GM03348 (cell line): ENCODE data around the gene ENPP3.

Experiments
- DNase-seq: peaks from one replicate; pipeline ENCODE4 v3.0.0; 2012; ENCODE audit warnings: low spot score

The ENPP3 gene

DNA sequence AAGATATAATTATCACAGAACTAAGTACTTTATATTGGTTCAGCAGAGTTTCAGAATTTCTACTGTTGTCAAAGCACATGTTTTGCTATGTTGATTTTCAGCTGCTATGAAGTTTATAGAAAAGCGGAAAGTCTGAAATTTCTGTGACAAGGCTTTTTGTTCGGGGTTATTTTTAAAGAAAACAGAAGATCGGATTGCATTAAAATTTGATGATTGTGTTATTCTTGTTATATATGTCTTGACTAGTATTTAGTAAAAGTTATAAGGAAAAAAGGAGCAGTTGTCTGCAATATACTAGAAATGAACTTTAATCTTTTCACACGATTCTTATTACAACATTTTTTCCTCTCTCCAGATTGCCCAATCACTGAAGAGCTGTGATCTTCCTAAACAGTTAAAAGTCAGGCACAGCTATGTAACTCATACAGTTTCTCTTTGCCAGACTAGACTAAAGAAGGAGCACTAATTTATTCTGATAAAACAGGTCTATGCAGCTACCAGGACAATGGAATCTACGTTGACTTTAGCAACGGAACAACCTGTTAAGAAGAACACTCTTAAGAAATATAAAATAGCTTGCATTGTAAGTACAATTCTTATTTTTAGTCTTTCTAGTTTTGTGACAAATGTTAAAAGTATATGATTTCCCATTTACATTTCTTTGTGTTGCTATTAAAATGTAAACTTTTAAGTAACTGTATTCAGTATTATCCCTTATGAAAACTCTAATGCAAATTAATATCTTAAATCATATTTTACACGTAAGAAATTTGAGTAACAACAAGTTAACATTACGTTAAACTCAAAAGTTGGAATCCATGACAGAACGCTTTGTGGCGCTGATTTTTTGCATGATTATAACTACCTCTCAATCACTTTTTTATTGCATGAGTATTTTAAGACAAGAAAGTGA is at the start of gene ENPP3:
TSS of gene ENPP3 (plus strand) at position 423 of the 913 bp plus-strand sequence. CDS start at position 506, 83 bp downstream.
- DNase-seq, result peak; percentile 31

DNA sequence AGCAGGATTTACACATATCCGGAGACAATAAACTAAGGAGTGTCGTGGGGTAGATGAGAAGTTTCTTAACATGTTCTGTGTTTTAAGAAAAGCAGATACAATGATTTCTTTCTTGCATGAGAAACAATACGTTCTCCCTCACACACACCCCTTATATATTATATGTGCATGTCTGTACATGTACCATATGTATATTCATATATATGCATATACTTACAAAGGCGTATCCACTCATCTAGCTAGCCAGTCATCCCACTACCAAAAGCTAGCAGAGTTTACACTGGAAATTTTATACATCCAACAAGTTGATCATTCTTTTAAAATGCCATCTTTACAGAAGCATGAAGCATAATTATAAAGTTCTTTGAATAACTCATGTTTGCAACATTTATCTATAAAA is 49.2 kb upstream of the ENPP3 start:
- no peak for DNase-seq

DNA sequence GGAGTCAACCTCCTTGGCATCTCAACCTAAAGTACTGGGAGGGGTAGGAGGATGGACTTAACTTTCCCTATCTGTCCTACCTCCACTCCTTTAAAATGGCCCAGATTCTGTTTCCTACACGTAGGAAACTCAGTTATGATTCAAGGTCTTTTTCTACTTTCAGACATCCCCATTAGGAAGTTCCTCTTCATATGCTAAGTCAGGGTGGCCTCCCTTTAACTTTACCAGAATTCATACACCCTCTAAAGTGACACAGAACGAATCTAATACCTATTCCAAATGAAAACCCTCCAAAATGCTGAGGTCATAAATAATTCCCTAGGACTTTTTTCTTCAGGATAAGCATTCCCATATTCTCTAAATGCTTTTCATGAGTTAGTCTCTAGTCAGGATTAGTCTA is 48.5 kb upstream of the ENPP3 start:
- no peak for DNase-seq

DNA sequence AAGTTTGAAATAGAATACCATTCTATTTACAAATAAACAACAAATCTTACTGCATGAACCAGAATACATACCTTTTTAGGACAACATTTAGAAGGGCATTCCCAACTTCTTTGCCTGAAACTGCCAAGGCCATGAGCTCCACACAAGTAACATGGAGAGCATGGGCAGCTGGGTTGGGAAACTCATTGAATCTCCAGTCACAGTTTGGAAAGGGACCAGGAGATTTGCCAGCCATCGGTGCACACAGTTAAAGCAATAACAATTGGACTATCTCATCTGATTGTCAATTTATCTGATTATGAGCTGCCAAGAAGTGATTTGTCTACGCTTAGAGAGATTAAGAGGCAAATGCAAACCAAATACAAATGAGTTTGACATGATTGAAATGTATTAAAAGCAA is 44.2 kb upstream of the ENPP3 start:
- DNase-seq, result no peak

DNA sequence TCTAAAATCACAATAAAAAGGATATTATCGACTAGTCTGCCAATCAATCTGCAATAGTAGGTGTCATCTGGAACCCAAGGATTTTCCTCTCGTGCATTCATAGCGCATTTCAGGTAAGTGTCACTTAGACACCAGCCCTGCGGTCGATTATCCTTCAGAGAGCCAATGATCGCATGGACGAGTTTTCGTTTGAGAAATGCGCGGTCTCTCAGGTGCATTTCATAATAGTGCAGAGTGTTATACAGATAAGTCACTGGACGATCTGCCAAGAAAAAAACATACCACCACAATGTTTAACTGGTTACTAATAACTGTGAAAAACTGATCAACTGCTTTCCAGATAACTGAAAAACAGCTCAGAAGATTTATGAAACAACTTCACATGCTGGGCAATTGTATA is 43.0 kb upstream of the ENPP3 start:
- no peak for DNase-seq

DNA sequence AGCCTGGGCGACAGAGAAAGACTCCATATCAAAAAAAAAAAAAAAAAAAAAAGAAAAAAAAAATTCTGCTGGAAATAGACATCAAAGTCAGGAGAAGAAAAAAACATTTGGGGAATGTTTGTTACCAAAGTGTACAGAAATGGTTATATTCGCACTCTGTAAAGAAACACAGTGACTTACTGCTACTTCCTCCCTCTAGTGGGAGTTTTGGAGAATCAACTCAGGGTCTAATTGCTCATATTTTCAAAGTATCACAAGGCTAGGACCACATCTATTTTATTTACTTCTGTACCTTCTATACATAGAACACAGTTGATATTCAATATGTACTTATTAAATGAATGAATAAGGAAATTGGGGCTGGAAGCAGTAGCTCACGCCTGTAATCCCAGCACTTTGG is 39.7 kb upstream of the ENPP3 start:
- DNase-seq, result peak; percentile 11

DNA sequence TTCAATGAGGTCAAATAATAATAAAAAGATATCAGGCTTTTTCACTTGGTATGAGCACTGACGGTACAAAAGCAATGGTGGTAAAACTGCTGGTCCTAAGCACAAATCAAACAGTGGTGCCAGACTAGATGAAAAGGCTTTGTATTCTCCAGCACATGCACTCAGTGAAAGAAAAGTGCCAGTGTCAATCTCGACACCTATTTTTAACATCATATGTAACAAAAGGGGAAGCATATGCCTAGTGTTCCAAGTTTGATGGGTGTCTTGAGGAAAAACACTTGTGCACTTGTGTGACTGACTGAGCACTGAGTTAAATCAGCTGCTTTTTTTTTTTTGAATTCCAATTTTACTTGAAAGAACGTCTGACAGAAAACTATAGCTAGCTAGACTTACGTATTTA is 36.4 kb upstream of the ENPP3 start:
- DNase-seq, result no peak

DNA sequence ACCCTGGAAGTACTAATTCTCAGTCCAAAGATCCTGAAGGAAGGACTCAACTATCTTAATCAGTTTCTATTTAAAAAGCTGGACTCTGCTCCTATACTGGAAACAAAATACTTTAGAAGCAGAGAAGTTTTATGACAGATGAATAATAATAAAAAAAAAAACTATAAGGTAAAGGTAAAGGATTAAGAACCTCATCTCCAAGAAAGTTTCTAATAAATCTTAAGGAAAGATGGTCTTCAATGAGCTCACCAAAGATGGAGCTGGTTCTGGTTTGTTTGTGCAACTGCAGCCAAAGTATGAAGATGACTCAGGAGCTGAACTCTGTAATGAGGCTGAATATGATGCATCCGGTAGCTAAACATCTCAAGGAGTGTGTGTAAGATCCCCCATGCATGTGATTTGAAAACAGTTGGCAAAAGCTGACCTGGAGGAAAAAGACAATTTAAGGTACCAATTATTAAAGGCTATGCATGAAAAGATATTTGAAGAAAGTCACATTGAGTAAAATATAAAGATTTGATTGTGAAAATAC is 34.3 kb upstream of the ENPP3 start:
- peak; percentile 72 for DNase-seq

DNA sequence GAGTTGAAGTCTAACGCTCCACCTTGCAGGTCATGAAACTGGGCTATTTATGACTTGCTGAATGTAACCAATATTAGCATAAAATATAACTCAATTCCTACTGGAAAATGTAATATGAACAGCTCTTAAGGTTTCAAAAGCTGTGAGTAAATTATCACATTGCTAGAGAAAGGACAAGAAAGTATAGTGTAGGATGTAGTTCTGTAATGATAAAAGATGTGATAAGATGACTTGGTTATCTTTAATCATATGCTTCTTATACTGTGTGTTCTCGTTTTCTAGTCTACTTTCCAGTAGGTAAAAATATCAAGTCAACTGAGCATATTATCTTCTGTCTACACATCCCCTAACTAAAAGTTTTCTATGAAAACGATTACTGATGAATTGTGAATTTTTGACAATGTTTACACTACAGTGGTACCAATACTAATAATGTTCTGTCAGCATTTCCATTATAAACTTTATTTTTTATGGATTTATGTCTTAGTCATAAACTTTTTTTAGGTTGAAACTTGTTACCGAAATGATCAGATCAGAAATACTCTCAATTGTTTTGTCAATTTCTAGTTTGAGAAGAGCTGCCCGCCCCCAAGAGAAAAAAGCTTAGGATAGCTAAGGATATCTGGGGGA is 23.7 kb upstream of the ENPP3 start:
- DNase-seq, result no peak

DNA sequence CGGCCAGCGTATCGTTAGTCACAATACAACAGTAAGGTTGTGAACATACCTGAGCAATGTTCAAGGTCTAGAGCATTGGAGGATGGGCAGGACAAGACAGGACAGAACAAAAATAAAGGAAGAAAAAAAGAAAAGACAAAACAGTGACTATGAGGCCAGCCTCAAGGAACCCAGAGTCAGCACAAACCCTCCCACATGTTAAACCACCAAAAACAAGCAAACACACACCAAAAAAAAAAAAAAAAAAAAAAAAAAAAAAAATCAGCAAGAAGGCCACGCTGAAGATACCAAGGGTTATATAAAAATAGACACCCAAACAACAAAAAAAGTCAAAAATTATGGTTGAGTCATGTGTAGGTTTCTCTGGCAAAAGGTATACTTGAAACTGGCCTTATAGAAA is 21.8 kb upstream of the ENPP3 start:
- DNase-seq, result no peak

DNA sequence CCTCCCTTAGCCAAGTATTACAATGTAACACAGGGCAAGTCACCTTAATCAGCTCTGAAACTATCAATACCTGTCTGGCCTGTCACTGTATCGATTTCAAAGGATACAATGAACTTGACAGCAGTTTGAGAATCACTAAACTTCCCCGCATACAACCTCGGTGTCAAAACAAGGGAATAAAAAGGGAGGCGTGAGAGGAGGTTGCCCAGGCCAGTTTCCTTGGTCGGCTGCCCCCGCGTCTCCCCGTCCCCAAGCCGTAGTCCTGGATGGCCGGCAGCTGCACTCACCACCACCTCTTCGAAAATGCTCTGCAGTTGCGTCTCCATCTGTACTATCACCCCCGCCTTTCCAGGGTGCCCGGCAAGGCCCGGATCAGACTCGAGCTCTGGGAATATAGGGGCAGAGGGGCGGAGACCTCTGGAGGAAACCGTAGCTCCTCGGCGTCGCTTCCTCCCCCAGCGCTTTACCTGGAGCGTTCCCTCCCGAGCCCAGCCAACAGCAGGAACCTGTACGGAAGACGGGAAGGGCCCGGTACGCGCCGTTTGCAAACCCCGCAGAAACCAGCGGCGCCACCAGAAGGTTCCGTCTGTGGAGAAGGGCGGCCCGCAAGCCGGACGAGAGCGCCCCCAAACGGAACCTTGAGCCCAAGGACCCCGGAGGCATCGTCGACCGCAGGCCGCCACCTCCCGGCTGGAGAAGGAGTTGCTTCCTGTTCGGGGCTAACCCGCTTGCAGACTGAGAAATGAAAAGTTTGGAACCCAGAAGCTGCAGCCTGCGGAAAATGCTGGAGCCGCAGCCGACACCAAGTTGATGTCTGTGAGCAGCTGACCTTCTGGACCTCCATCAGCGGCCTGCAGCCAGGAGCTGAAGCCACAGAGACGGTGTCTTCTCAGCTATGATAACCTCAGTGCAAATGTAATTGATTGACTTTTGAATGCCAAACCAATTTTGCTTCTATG is 9.1 kb upstream of the ENPP3 start, which contains the start of gene MED23:
TSS of gene MED23 (minus strand) at position 519 of the 959 bp plus-strand sequence. CDS start at position 326, 193 bp downstream.
- peak; percentile 96 for DNase-seq

DNA sequence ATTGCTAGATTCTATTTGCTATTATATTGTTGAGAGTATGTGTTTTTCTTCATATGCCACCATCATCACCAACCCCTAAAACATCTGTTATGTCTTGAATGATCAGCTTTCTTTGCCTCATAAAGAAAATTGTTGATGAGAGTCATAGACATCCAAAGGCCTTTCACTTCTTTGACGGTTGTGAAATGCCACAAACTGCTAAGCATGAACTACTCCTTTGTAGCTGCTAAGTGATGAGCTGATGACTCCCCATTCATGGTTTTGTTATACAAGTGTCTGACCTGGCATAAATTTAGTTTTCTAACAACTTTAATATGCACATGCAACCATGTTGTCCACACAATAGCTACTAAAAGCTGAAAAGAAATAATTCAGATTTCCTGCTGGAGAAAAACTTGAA is 8.4 kb upstream of the ENPP3 start:
- DNase-seq, result no peak

DNA sequence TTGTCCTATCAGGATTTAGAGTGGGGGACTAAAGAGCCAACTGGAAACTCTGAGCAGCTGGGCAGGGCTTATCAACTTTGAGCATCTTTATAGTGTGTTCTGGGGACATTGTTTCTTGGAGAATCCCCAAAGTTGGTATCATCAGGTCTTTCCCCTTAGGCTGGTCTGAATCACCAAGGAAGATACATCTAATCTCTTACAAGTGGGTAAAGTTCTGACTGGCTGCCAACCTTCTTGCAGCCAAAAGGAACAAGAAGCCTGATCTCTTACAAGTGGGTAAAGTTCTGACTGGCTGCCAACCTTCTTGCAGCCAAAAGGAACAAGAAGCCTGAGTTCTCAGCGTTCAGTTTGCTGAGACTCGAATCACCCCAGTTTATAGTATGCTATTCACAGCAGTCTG is 7.5 kb upstream of the ENPP3 start:
- no peak for DNase-seq

DNA sequence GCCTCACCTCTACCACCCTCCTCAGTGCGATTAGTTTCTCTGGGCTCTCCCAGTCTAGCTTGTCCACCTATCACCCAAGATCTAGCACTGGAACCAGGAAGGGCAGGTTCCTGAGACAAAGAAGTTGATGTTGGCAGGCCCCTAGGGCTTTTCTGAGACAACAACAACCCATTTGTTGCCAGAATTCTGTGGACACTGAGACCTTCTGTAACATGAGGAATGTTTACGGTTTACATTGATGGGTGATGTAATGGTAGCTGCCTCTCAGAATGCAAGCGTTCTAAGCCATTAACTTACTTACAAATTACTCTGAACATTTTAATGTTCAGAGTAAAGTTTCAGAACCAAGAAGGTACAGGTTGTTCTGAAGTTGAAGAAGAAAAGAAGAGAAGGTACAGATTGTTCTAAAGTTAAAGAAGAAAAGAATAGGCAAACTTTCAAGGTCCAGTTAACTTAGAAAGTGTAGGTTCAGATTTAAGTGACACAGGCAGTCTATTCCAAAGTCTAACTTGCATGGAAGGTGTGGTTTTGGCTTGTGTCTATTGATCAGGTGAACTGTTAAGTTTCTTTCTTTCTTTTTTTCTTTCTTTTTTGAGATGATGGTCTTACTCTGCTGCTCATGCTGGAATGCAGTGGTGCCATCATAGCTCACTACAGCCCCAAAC is 5.3 kb upstream of the ENPP3 start:
- DNase-seq, result no peak

DNA sequence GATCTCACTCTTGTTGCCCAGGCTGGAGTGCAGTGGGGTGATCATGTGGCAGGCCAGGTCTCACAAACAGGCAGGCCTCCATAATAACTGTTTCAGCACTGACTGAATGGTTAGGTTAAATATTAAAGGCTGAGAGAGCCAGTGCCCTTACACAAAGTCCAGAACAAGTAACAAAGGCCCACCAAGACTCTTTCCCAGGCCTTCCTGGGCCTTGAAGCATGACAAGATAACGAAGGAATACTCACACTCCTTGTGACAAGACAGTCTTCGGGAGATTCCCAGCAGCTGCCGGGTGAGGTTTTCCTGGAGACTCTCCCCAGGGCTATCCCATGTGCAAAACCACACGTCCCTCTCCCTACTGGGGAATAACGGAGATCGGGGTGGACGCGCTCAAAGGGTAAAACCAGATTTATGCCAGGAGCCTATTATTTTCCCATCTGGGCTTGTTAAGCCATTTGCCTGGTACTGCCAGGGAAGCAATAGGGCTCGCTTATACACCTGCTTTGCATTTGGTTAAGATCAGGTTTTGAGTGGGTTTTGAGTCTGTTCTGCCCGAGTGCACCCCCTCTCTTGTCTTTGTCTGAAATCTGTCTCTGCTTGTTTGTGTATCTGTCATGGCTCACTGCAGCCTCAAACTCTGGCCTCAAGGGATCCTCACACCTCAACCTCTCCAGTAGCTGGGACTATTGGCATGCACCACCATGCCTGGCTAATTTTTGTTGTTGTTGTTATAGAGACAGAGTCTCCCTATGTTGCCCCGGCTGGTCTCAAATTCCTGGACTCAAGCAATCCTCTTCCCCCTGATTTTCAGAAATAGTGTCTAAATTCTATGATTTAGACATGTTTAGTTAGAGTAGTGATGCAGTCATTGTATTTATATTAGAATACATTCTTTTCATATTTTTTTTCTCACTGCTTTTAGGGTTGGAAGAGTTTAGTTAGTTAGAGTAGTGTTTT is 1.4 kb upstream of the ENPP3 start:
- no peak for DNase-seq

DNA sequence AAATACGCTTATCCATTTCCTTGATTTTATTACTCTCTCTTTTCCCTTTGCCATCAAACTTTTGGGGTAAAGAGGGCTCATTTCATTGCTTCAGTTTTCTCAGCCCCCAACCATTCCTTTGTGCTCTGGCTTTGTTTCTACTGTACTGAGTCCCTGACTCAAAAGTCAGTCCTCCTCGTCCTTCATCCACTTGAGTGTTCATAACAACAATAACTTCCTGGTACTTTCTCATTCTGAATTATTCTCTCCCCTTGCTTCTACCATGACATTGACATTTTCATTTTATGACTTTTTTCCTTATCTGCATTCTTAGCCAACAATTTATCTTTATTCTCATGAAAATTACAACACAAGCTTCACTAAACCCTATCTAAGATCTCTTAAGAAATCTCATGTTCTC is 911 bp downstream of the ENPP3 start:
- DNase-seq, result no peak

DNA sequence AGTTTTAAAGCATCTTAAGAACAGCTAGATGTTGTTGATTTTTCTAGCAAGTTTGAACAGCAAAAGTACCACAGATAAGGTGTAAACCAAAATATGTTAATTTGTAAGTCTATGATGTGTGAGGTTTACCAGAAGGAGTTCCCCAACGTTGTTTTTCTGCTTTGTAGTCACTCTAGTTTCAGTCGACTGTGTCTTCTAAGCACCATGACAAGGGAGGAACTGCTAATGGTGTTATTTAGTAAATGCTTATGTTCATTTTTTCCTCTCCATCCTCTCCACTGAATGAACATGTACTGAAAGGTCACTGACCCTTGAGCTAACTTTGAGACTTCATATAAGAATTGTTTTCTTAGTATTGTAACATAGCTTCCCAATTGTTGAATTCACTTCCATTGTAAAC is 3.0 kb downstream of the ENPP3 start:
- DNase-seq, result no peak

DNA sequence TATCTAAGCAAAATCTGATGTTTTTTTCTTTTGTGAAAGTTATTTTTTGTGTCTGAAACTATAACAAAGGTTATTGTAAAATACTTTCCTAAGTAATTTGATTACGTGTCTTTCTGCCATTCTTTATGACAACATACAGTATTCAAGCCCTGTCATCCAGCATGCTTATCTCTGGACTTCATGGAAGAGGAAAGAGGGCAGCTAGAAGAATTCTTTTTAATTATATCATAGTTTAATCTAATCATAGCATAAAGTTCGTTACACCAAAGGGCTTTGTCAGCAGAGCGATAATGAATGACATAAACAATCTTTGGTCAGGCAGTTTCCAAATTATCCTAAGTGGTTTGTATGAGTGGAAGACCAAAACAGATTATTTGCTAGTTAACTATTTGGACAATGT is 3.5 kb downstream of the ENPP3 start:
- no peak for DNase-seq

DNA sequence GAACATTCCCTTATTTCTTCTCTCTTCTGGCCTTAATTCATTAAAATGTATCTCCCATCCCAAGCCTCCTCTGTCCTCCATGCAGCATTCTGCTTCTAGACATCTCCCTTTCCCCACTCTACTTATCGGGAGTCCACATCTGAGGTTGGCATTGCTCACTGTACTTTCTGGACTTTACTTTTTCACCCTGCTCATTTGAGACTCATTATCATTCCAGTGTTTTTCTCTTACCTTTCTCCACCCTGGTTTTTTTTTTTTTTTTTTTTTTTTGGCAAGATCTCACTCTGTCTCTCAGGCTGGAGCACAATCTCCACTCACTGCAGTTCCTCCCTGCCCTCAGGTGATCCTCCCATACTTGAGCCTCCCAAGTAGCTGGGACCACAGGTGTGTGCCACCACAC is 4.5 kb downstream of the ENPP3 start:
- no peak for DNase-seq

DNA sequence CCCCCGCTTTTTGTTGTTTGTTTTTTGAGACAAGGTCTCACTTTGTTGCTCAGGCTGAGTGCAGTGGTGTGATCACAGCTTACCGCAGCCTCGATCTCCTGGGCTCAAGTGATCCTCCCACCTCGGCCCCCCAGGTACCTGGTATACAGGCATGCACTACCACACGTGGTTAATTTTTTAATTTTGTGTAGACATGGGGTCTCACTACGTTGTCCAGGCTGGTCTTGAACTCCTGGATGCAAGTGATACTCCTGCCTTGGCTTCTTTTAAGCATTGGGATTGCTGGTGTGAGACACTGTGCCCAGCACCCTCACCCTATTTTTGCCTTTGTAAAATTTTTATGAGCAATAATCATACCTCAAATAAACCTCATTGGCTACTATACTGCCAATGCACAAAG is 5.5 kb downstream of the ENPP3 start:
- no peak for DNase-seq
